K562 (cell line): ENCODE data around the gene PBXIP1. TPM values are rescaled to one million over a fixed set of nuclear protein-coding genes. Genes with fewer than 3 reads are reported as not detected.

Experiments
- BRD9 ChIP-seq: fragments of 450-650 bp; IDR thresholded peaks from 2 replicates; pipeline ENCODE4 v1.6.1; 2018; ENCODE audit warnings: low read depth; ENCODE audit not compliant: partially characterized antibody
- MLLT1 ChIP-seq, 2 experiments: fragments of 450-650 bp; IDR thresholded peaks; 2 replicates each; pipeline ENCODE4 v1.6.1; 2016
- RREB1 ChIP-seq: fragments of 250-450 bp; sonication (Bioruptor Pico); IDR thresholded peaks from 2 replicates; pipeline ENCODE4 v1.4.0; 2020
- UBTF ChIP-seq, 2 experiments: IDR thresholded peaks; 2 replicates each; pipeline ENCODE4 v1.6.1; 2012; ENCODE audit warnings: improper control_type of control experiment in 2 of 2, low read depth in 2 of 2, low read length in 2 of 2, borderline replicate concordance in 1 of 2
- ZBTB49 ChIP-seq: sonication (generic); formaldehyde crosslinking; IDR thresholded peaks from 2 replicates; pipeline ENCODE4 v1.8.0; 2022; ENCODE audit warnings: missing genetic modification reagents, mild to moderate bottlenecking, borderline replicate concordance
- ZNF592 ChIP-seq: fragments of 450-650 bp; IDR thresholded peaks from 2 replicates; pipeline ENCODE4 v1.6.1; 2017; ENCODE audit warnings: antibody characterized with exemption, mild to moderate bottlenecking
- ZNF778 ChIP-seq: fragments of 450-650 bp; formaldehyde crosslinking; IDR thresholded peaks from 2 replicates; pipeline ENCODE4 v1.4.0; 2020; ENCODE audit warnings: mild to moderate bottlenecking, moderate library complexity
- polyA plus RNA-seq, 8 experiments: library from polyadenylated mRNA; depleted of rRNA in 4 of 8; stranded (reverse) in 5 of 8; unstranded in 3 of 8; fragments of >200 nt; fragmentation: Nextera tagmentation in 2 of 8; fragmentation: Illumina TruSeq in 1 of 8; extraction: Ambion mirVana in 2 of 8; extraction: Trizol in 1 of 8; gene quantifications; 2 replicates each; pipeline versions ENCODE4 v1.2.1 to v1.2.3, GENCODE V29; 2011 to 2014; ENCODE audit warnings: inconsistent platforms in 1 of 8, missing spikeins in 1 of 8
- total RNA-seq, 7 experiments: library from RNA; depleted of rRNA in 6 of 7; stranded (reverse); fragments of >200 nt in 6 of 7; fragmentation: Illumina TruSeq in 2 of 7; extraction: Trizol in 2 of 7; gene quantifications; 2 replicates each; pipeline versions ENCODE4 v1.2.1 to v1.2.3, GENCODE V29; 2011 to 2021; ENCODE audit warnings: low replicate concordance in 1 of 7
- TF ChIP-seq, protein P1 (sequence below): sonication (generic); formaldehyde crosslinking; IDR thresholded peaks from 2 replicates; pipeline ENCODE4 v1.9.0; 2022; ENCODE audit warnings: mild to moderate bottlenecking, missing genetic modification reagents

The PBXIP1 gene
- total and polyA plus RNA-seq, 9 of the 15 experiments (the other 6 are each of a cell fraction or from before 2014, with no cell fraction given), result 0.13 to 8.3 (median 5.8) TPM

- TF ChIP-seq RREB1 (CRISPR knock-in tag) (no peak), UBTF (IDR thresholded peaks at IDR 0.05; ENCODE audit: borderline replicate concordance in 1 of 2, low read depth in 2 of 2, low read length in 2 of 2) (no peak), ZNF778 (no peak), ZBTB49 (CRISPR knock-in tag) (peak; percentile 75; the same call in 1 of the 2 replicates), MLLT1 (IDR thresholded peaks at IDR 0.05) (peak in 1 of 2 experiments; percentile 39; a peak in 2 of 4 replicates), ZNF592 (0 out of 2 replicates have a peak, but pooled peaks have one; percentile 7), BRD9 (peak; percentile 41)
- TF ChIP-seq, protein P1, sequence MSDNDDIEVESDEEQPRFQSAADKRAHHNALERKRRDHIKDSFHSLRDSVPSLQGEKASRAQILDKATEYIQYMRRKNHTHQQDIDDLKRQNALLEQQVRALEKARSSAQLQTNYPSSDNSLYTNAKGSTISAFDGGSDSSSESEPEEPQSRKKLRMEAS (CRISPR knock-in tag), result peak; percentile 60; the same call in 1 of the 2 replicates
Observed at GRCh38 chr1:154974808-154975408, 19.0 kb upstream of the PBXIP1 start (continued).
